ENCODE data around the gene PALB2. TPM values are rescaled to one million over a fixed set of nuclear protein-coding genes. Genes with fewer than 3 reads are reported as not detected.

The PALB2 gene
- total and polyA plus RNA-seq, 9 of the 15 experiments (the other 6 are each of a cell fraction or from before 2014, with no cell fraction given), result 7.0 to 25.8 (median 15.2) TPM

DNA sequence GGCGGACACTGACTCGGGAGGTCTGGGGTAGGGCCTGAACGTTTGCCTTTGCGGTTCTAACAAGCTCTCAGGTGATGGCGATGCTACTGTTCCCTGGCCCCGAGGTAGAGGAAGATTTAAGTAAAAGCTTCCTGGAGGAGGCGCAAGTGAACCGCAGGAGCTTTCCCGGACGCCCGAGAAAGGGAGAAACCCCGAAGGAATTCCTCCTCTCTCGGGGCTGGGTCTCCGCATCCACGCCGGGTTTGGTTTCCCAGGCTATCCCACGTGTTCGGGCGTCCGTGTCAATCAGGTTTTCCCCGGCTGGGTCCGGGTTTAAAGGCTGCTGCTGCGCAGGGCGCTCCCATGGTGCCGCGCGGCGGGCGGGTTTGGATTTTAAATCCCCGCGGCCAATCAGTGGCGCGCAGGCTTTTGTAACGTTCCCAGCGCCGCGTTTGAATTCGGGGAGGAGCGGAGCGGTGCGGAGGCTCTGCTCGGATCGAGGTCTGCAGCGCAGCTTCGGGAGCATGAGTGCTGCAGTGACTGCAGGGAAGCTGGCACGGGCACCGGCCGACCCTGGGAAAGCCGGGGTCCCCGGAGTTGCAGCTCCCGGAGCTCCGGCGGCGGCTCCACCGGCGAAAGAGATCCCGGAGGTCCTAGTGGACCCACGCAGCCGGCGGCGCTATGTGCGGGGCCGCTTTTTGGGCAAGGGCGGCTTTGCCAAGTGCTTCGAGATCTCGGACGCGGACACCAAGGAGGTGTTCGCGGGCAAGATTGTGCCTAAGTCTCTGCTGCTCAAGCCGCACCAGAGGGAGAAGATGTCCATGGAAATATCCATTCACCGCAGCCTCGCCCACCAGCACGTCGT lies 37.5 kb upstream of the PALB2 start, which contains the start of gene PLK1 (continued):
- TF ChIP-seq MEIS2 (IDR thresholded peaks at IDR 0.05; ENCODE audit: partially characterized antibody) (peak; percentile 55), PCBP2 (IDR thresholded peaks at IDR 0.05; ENCODE audit: low read depth, low read length, poor library complexity, severe bottlenecking) (no peak), POU5F1 (IDR thresholded peaks at IDR 0.05; ENCODE audit: borderline replicate concordance, low read depth, low read length, partially characterized antibody) (no peak), TRIM28 (IDR thresholded peaks at IDR 0.05) (no peak), CHCHD3 (CRISPR knock-in tag; IDR thresholded peaks at IDR 0.05) (no peak), PML (IDR thresholded peaks at IDR 0.05; ENCODE audit: low read length) (0 out of 2 replicates have a peak, but pooled peaks have one; percentile 19), ZKSCAN8 (CRISPR knock-in tag; IDR thresholded peaks at IDR 0.05) (no peak), MTA2 (IDR thresholded peaks at IDR 0.05; ENCODE audit: low read depth) (no peak), TAF15 (IDR thresholded peaks at IDR 0.05; ENCODE audit: low read depth, low read length) (no peak), HDGF (IDR thresholded peaks at IDR 0.05) (no peak), ZBTB43 (CRISPR knock-in tag; IDR thresholded peaks at IDR 0.05) (no peak), HDAC6 (IDR thresholded peaks at IDR 0.05; ENCODE audit: low read depth, low read length) (no peak)
- TF ChIP-seq, protein P1, sequence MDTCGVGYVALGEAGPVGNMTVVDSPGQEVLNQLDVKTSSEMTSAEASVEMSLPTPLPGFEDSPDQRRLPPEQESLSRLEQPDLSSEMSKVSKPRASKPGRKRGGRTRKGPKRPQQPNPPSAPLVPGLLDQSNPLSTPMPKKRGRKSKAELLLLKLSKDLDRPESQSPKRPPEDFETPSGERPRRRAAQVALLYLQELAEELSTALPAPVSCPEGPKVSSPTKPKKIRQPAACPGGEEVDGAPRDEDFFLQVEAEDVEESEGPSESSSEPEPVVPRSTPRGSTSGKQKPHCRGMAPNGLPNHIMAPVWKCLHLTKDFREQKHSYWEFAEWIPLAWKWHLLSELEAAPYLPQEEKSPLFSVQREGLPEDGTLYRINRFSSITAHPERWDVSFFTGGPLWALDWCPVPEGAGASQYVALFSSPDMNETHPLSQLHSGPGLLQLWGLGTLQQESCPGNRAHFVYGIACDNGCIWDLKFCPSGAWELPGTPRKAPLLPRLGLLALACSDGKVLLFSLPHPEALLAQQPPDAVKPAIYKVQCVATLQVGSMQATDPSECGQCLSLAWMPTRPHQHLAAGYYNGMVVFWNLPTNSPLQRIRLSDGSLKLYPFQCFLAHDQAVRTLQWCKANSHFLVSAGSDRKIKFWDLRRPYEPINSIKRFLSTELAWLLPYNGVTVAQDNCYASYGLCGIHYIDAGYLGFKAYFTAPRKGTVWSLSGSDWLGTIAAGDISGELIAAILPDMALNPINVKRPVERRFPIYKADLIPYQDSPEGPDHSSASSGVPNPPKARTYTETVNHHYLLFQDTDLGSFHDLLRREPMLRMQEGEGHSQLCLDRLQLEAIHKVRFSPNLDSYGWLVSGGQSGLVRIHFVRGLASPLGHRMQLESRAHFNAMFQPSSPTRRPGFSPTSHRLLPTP (IDR thresholded peaks at IDR 0.05; ENCODE audit: borderline replicate concordance, extremely low read depth, insufficient read length), result no peak
- TF ChIP-seq, protein P2, sequence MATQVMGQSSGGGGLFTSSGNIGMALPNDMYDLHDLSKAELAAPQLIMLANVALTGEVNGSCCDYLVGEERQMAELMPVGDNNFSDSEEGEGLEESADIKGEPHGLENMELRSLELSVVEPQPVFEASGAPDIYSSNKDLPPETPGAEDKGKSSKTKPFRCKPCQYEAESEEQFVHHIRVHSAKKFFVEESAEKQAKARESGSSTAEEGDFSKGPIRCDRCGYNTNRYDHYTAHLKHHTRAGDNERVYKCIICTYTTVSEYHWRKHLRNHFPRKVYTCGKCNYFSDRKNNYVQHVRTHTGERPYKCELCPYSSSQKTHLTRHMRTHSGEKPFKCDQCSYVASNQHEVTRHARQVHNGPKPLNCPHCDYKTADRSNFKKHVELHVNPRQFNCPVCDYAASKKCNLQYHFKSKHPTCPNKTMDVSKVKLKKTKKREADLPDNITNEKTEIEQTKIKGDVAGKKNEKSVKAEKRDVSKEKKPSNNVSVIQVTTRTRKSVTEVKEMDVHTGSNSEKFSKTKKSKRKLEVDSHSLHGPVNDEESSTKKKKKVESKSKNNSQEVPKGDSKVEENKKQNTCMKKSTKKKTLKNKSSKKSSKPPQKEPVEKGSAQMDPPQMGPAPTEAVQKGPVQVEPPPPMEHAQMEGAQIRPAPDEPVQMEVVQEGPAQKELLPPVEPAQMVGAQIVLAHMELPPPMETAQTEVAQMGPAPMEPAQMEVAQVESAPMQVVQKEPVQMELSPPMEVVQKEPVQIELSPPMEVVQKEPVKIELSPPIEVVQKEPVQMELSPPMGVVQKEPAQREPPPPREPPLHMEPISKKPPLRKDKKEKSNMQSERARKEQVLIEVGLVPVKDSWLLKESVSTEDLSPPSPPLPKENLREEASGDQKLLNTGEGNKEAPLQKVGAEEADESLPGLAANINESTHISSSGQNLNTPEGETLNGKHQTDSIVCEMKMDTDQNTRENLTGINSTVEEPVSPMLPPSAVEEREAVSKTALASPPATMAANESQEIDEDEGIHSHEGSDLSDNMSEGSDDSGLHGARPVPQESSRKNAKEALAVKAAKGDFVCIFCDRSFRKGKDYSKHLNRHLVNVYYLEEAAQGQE (IDR thresholded peaks at IDR 0.05; ENCODE audit: borderline replicate concordance), result peak; percentile 99
- TF ChIP-seq, protein P2 (CRISPR knock-in tag; IDR thresholded peaks at IDR 0.05; ENCODE audit: low read depth), result no peak

All from K562 (cell line).